DND-41 (cell line): Measurements from ENCODE around the gene C19orf67.

Experiments used
- CTCF ChIP-seq: IDR thresholded peaks from 2 replicates; pipeline ENCODE4 v1.5.1; 2012; ENCODE audit warnings: borderline replicate concordance, low read length, moderate library complexity, mild to moderate bottlenecking; ENCODE audit not compliant: poor library complexity, severe bottlenecking; ENCODE audit errors: extremely low read depth
- EZH2 ChIP-seq: IDR thresholded peaks from 3 replicates; pipeline ENCODE4 v1.6.1; 2012; ENCODE audit warnings: borderline replicate concordance, low read depth, mild to moderate bottlenecking, moderate library complexity, low read length, inconsistent platforms; ENCODE audit not compliant: severe bottlenecking

DNA sequence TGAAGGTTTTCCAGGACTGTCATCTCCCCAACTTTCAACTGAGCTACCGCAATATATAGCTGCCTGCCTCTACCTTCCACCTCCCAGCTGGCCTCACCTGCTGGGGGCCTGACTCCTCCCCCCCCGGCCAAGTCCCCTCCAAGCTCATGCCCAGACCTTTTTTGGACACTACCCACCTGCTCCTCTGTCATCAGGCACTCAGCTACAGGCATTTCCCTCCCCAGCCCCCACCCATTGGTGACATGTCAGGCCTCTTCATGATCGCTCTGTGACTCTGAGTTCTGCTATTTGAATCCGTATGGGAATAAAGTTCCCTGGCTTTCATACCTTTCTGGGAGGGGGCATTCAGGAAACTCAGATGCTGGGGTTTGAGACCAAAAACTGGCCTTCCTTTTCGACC, 30.2 kb upstream of the C19orf67 start:
- TF ChIP-seq CTCF (no peak), EZH2 (no peak)
